ENCODE results near the gene CDH16.
"Not testable (repeated sequence)": the region's sequence is repeated elsewhere in the genome, so short reads cannot be mapped to it uniquely, and the experiment has no call there.

The CDH16 gene

GRCh38 chr16:66898207-66898606, 20.5 kb downstream of the CDH16 start:
- no peak overlapping the region for H3K4me3 ChIP-seq (ENCODE audit: low read length)
- TF ChIP-seq CTCF (conservative IDR thresholded peaks at IDR 0.05; ENCODE audit: low read length) = no peak
- DNase-seq (ENCODE audit: low read depth) = peak; percentile 74

GRCh38 chr16:66896682-66897081, 22.0 kb downstream of the CDH16 start:
- not testable (repeated sequence) for H3K4me3 ChIP-seq (ENCODE audit: low read length); DNase-seq (ENCODE audit: low read depth)

GRCh38 chr16:66895999-66896398, 22.7 kb downstream of the CDH16 start:
- TF ChIP-seq CTCF (conservative IDR thresholded peaks at IDR 0.05; ENCODE audit: low read length) = no peak
- no peak for DNase-seq (ENCODE audit: low read depth)
- H3K4me3 ChIP-seq (ENCODE audit: low read length) = no peak overlapping the region

GRCh38 chr16:66895689-66895979, 23.1 kb downstream of the CDH16 start:
- TF ChIP-seq CTCF (conservative IDR thresholded peaks at IDR 0.05; ENCODE audit: low read length) = no peak
- H3K4me3 ChIP-seq (ENCODE audit: low read length) = no peak overlapping the region
- no peak for DNase-seq (ENCODE audit: low read depth)

- TF ChIP-seq CTCF (conservative IDR thresholded peaks at IDR 0.05; ENCODE audit: low read length) = peak; percentile 92
- DNase-seq (ENCODE audit: low read depth) = peak; percentile 71
- H3K4me3 ChIP-seq (ENCODE audit: low read length) = no peak overlapping the region
Observed at GRCh38 chr16:66894948-66895688, 23.6 kb downstream of the CDH16 start.

- DNase-seq (ENCODE audit: low read depth) = no peak
- no peak overlapping the region for H3K4me3 ChIP-seq (ENCODE audit: low read length)
- no peak for TF ChIP-seq CTCF (conservative IDR thresholded peaks at IDR 0.05; ENCODE audit: low read length)
Observed at GRCh38 chr16:66894055-66894454, 24.6 kb downstream of the CDH16 start.

- H3K4me3 ChIP-seq (ENCODE audit: low read length) = no peak overlapping the region
- no peak for TF ChIP-seq CTCF (conservative IDR thresholded peaks at IDR 0.05; ENCODE audit: low read length)
- no peak for DNase-seq (ENCODE audit: low read depth)
Observed at GRCh38 chr16:66891797-66892196, 26.9 kb downstream of the CDH16 start.

- TF ChIP-seq CTCF (conservative IDR thresholded peaks at IDR 0.05; ENCODE audit: low read length) = no peak
- no peak overlapping the region for H3K4me3 ChIP-seq (ENCODE audit: low read length)
- DNase-seq (ENCODE audit: low read depth) = no peak
Observed at GRCh38 chr16:66891360-66891759, 27.3 kb downstream of the CDH16 start.

Measured in AG10803 (cell line).